HG02588 (cell line): ENCODE measurements around the gene NR2F2.
A peak's percentile ranks its signal among the peaks of the same experiment; 100 is the strongest.

Experiments used
- ATAC-seq: cut with Tn5 transposase; IDR thresholded peaks from one replicate; pipeline ENCODE4 v1.9.1; 2021; ENCODE audit warnings: mild to moderate bottlenecking, moderate library complexity; ENCODE audit not compliant: unreplicated experiment

NR2F2 gene

GRCh38 chr15:96352604-96353405 is 22.3 kb downstream of the NR2F2 start:
- no peak for ATAC-seq

DNA sequence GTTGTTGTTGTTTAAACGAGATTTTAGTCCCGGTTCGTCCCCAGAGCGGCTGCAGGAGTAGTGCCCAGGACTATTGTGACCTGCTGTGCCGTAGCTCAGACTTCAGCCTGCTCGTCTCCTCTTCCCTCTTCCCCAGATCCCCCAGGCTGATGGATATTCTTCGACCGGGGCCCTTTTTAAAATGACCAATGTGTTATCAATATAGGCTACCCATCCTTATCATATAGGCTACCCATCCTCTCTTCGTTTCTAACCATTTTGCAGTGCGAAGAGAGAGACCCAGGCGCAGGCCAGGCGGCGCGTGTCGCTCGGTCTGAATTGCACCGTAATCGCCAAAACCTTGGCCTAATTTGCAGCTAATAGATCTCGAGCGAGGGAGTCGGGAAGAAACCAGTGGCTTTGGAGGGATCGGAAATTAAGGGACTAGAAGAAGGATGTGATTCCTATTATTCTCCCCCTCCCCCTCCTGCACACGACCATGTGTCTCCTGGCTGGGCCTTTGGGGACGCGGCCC is 23.0 kb downstream of the NR2F2 start:
- no peak for ATAC-seq

GRCh38 chr15:96353930-96354730 is 23.6 kb downstream of the NR2F2 start:
- no peak for ATAC-seq

DNA sequence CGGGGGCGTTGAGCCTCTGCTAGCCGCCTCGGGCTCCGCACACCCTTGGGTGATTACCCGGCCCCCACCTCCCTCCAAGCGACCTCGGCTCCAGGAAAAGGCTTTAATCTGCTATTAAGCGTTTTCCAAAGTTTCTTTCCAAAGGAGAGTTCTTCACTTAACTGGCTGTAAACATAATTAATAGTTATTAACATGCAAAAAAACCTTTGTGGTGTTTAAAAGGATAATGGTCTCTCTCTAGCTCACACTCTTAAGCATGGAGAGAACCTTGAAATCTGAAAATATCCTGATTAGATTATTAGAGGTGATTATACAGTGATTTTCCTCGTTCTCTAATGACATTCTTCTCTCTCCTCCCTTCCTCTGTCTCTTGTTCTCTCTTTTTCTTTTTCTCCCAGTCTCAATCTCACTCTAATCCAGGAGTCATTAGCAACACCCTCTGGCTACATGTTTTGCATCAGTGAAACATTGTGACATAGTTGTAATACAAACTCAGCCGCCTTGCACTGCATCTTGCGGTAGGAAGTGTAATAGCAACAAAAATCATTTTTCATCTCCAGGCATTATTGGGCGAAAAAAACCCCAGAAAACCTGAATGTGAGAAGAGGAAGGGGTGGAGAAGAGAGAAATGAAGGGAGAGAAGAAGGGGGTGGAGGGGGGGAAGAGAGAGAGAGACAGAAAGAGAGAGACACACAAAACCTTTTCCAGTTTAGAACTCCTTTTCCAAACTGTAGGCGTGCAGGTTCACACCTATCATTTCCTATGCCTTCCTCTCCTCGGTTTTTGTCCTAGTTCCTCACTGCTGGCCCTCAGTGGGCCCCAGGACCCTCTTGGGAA is 24.4 kb downstream of the NR2F2 start:
- ATAC-seq, result no peak

GRCh38 chr15:96355568-96356187 is 25.2 kb downstream of the NR2F2 start:
- no peak for ATAC-seq

DNA sequence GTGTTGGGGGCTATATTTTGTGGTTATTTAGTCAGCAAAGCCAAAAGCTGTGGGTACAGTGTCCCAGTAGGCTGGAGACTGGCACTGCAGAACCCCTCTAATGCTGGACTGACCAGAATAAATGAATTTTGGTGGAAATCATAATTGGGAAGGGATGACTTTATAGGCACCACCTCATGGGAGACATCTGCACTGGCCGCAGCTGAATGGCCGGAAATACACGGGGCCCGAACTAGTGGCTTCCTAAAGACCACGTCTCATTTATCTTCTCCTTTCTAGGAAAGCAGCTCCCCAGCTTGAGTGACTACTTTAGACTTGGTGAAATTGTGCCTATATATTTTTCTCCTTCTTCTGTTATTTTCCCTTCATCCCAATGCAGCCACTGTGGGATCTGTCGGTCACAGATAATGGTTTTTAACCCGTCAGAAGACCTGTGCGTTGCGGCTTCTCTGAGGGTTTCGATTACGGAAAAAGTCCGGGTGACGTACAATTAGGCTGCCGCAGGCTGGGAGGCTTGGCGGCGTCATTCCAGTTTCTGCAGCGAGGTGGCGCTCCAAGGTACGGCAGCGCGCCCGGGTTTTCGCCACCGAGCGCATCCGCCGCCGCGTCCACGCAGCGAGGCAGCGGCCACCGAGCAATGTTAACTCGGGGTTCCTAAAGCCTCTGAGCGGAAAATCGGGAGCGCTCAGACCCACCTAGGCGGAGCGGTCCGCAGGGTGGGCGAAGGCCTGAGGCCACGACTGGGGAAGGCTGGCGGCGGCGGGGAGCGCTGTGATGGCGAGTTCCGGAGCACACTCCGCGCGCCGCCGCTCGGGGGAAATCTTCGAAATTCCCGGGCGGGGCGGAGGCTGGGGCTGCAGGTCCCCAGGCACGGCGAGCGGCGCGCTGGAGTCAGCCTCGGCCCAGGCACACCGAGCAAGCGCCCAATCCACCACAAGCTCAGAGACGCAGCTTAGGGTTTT is 26.3 kb downstream of the NR2F2 start:
- peak; percentile 71 for ATAC-seq

- no peak for ATAC-seq
Measured at GRCh38 chr15:96358001-96358801, 27.7 kb downstream of the NR2F2 start.

DNA sequence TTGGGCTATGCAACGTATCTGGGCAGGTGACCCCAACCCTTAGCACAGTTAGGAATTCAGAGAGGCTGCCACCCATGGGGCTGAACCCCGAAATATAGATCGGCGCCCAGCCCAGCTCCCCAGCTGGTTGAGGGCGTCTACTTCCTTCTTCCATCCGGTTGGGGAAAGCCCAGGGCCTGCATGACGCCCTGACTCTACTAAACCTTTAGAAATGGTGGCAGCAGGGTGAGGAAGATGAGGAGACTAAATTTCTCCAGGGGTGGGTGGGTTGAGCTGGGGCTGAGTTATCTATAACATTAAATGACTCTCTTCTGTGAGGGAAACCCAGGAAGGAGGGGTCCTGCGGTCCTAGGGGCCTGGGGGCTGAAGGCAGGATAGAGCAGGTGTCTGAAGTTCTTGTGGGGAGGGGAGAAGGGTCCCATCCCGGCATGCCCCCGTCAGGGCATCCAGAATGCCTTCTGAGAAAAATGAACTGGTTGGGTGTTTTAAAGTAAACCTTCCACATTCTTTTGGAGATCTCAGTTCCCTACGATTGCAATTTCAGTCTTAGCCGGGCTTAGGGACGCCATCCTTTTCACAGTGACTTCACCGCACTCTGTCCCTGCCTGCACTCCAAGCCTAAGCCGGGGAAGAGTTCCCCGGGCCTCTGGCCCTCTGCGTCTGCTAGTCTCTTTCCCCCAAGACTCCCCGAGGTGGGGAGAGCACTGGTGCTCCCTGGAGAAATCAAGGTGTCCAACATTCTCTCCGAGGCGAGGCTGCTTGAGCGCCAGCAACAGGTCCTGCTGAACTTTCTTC is 28.5 kb downstream of the NR2F2 start:
- no peak for ATAC-seq

DNA sequence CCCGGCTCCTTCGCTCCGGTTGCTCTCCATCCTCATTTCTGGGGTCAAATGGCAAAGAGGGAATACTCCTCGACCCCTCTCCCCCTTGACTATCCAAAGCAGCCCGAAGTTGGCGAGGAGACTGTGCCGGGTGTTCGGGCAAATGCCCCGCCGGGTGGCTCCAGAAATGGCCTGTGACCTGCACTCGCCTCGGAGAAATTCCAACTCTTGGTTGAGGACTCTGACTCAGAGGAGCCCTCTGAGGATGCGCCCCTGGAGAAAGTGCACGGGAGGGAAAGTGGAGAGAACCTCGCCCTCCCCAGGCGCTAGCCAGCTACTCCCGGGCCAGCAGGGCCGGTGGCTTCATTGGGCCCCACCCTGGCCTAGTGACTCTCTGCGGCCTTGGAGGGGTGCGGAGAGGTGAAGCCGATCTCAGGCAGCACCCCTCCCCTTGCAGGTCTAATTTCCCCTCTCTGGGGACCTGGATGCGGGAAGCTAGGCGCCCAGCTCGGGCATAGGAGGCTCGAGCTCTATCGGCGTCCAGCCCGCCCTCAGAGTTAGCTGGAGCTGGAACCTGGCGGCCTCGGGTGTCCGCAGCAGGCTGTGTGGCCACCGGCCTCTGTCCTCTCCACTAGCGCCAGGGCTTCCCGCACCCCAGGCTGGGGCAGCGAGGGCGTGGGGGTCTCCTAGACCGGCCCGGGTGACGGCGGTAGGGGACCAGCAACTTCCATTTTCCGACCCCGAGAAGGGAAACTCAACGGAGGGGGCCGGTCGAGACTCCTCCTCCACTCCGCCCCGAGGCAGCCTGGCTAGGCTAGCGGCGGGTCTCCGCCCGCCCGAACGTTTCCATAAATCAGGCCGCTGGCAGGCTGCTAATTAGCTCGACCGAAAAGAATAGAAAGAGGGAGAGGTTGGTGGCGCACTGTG is 29.4 kb downstream of the NR2F2 start:
- ATAC-seq, result no peak

DNA sequence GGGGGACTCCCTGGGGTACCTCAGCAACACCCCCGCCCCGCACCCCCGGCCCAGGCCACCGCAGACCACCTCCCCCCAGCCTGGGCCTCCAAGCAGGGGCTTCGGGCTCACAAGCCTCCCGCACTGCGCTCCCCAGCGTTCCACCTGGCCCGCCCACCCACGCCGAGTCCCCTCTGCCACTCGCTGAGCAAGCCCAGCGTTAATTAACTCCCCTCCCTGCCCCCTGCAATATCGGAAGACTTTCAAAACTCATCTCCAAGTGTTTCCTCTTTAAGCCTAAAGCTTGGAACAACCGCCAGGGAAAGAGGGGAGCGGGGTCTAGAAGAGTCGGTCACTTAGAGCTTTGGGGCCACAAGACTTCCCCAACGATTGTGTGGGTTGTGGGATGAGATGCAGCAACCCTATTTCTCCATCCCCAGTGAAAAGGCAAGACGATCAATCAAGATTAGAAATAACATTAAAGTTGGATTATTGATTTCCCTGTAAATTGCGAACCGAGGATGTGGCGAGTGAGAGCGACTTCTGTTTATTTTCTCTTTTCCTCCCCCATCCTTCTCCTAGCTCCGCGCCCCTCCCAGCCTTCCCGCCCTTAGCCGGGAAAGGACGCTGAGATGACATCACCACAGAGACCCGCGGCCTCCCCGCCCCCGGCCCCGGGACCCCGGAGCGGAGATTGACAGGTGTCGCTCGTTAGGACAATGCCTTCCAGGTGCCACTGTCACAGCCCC is 30.2 kb downstream of the NR2F2 start:
- no peak for ATAC-seq

GRCh38 chr15:96361309-96362010 is 31.0 kb downstream of the NR2F2 start:
- ATAC-seq, result no peak

DNA sequence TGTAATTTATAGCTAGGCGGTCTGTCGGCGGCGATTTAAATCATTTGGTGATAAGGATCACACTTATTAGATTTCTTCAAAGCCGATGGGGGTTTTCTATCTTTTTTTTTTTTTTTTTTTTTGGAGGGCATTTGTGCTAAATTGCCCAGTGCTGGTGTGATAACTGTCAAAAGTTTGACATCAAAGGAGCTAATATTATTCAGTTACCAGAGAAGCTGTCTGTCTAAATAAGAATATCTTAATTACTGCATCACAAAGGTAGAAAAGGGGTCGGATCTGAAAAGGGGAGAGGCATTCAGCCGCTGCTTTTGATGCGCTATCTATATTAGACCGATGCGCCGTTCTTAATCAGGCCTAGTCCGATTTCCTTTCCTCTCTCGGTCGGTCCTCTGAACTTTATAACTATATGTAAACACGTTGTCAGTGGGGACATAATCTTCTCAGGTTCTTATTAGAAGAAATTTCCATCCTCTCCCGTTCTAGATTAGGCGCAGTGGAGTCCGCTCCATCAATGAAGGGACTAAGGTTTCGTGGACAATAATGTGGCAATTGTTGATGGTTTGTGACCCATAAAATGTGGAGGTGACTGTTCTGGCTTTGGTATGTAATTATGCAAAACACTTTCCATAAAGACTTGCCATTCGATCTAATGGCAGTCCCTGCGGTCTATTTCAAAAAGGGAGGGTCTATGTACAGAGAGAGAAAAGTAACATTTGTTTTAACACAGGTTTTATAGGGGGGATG is 31.7 kb downstream of the NR2F2 start:
- no peak for ATAC-seq

- ATAC-seq, result no peak
Measured at GRCh38 chr15:96362755-96363651, 32.5 kb downstream of the NR2F2 start.

DNA sequence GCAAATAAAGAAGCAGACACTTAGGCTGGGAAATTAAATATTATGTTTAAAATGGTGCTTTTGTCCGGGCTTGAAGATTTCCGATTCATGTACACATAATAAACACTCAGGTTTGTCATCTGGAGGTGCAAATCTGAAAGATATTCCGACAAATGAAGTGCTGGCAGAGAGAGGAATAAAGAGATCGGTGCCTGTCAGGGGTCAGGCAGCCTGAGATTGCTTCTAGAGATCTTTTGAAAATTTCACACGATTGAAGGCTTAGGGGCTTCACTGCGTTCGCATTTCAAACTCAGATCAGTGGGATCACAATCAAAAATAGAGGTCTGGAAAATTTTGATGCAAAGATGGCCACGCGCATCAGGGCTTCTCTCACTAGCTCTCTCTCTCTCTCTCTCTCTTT is 33.2 kb downstream of the NR2F2 start:
- no peak for ATAC-seq
